Measurements from ENCODE around the gene PLCB1.
"Not testable (repeated sequence)": the region's sequence is repeated elsewhere in the genome, so short reads cannot be mapped to it uniquely, and the experiment has no call there.

Gene PLCB1

GRCh38 chr20:8344631-8345030 lies 212.6 kb downstream of the PLCB1 start:
- DNase-seq = no peak

- no peak for DNase-seq
These were observed 214.7 kb downstream of the PLCB1 start for GRCh38 chr20:8346700-8347270.

GRCh38 chr20:8350225-8350624 lies 218.2 kb downstream of the PLCB1 start:
- DNase-seq = not testable (repeated sequence)

GRCh38 chr20:8352486-8352885 lies 220.4 kb downstream of the PLCB1 start:
- no peak for DNase-seq

GRCh38 chr20:8353512-8353911 lies 221.4 kb downstream of the PLCB1 start:
- no peak for DNase-seq

- no peak for DNase-seq
These were observed 223.4 kb downstream of the PLCB1 start for GRCh38 chr20:8355453-8355852.

- no peak for DNase-seq
These were observed 224.7 kb downstream of the PLCB1 start for GRCh38 chr20:8356806-8357205.

- DNase-seq = no peak
These were observed 225.6 kb downstream of the PLCB1 start for GRCh38 chr20:8357703-8358102.

- DNase-seq = no peak
These were observed 228.0 kb downstream of the PLCB1 start for GRCh38 chr20:8360035-8360434.

- no peak for DNase-seq
These were observed 229.1 kb downstream of the PLCB1 start for GRCh38 chr20:8361006-8361652.

GRCh38 chr20:8361779-8362178 lies 229.7 kb downstream of the PLCB1 start:
- no peak for DNase-seq

- no peak for DNase-seq
These were observed 230.4 kb downstream of the PLCB1 start for GRCh38 chr20:8362457-8362856.

GRCh38 chr20:8363970-8364733 lies 232.1 kb downstream of the PLCB1 start:
- no peak for DNase-seq

- no peak for DNase-seq
These were observed 232.6 kb downstream of the PLCB1 start for GRCh38 chr20:8364734-8365078.

- DNase-seq = no peak
These were observed 233.6 kb downstream of the PLCB1 start for GRCh38 chr20:8365634-8366033.

- DNase-seq = no peak
These were observed 234.3 kb downstream of the PLCB1 start for GRCh38 chr20:8366303-8366923.

GRCh38 chr20:8367689-8368088 lies 235.6 kb downstream of the PLCB1 start:
- no peak for DNase-seq

- no peak for DNase-seq
These were observed 236.6 kb downstream of the PLCB1 start for GRCh38 chr20:8368670-8369069.

GRCh38 chr20:8369311-8369710 lies 237.2 kb downstream of the PLCB1 start:
- DNase-seq = no peak

- DNase-seq = no peak
These were observed 238.7 kb downstream of the PLCB1 start for GRCh38 chr20:8370774-8371173.

- DNase-seq = no peak
These were observed 240.8 kb downstream of the PLCB1 start for GRCh38 chr20:8372824-8373380.

GRCh38 chr20:8373579-8373978 lies 241.5 kb downstream of the PLCB1 start:
- no peak for DNase-seq

GRCh38 chr20:8375898-8376297 lies 243.8 kb downstream of the PLCB1 start:
- DNase-seq = no peak

- DNase-seq = no peak
These were observed 244.9 kb downstream of the PLCB1 start for GRCh38 chr20:8376940-8377339.

All from activated CD4-positive, alpha-beta T cell treated with anti-CD3 and anti-CD28 coated beads for 1 hour (primary cell).